ENCODE measurements around the gene SEZ6L2.

Gene SEZ6L2

DNA sequence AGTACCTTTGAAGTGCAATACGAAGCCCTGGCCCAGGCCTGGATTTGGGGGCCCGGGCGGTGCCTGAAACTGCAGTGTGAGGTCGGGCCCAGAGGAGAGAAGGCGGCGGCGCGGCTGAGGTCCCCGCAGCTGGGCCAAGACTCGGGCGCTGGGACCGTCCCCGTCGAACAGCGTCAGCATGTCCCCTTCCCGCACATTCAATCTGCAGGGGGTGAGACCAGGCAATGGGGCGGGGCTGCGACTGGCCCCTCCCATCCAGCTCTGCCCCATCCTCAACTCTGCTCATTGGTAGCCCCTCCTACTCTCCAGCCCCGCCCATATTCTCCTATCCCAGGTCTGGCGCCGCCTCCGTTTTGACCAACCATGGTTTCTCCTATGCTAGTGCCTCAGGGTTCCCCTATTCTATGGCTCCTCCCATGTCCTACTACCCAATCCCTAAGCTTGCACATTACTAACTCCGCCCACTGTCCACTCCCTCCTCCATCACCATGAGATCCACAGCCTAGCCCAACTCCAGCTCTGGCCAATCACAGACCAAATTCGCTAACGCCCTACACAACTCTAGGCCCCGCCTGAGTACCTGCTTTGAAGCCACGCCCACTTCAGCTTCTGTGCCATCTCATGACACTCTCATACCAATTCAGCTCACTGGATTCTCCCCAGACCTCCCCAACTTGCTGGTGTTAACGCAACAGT, 21.9 kb downstream of the SEZ6L2 start (continued):
- TF ChIP-seq, protein P1, sequence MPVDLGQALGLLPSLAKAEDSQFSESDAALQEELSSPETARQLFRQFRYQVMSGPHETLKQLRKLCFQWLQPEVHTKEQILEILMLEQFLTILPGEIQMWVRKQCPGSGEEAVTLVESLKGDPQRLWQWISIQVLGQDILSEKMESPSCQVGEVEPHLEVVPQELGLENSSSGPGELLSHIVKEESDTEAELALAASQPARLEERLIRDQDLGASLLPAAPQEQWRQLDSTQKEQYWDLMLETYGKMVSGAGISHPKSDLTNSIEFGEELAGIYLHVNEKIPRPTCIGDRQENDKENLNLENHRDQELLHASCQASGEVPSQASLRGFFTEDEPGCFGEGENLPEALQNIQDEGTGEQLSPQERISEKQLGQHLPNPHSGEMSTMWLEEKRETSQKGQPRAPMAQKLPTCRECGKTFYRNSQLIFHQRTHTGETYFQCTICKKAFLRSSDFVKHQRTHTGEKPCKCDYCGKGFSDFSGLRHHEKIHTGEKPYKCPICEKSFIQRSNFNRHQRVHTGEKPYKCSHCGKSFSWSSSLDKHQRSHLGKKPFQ (tag by site-specific recombination; IDR thresholded peaks at IDR 0.05) = no peak
- TF ChIP-seq ZNF792 (tag by site-specific recombination; IDR thresholded peaks at IDR 0.05) = no peak
- no peak for TF ChIP-seq ZNF837 (tag by site-specific recombination; IDR thresholded peaks at IDR 0.05)
- TF ChIP-seq, protein P2, sequence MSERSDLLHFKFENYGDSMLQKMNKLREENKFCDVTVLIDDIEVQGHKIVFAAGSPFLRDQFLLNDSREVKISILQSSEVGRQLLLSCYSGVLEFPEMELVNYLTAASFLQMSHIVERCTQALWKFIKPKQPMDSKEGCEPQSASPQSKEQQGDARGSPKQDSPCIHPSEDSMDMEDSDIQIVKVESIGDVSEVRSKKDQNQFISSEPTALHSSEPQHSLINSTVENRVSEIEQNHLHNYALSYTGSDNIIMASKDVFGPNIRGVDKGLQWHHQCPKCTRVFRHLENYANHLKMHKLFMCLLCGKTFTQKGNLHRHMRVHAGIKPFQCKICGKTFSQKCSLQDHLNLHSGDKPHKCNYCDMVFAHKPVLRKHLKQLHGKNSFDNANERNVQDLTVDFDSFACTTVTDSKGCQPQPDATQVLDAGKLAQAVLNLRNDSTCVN (tag by site-specific recombination; optimal IDR thresholded peaks at IDR 0.05) = no peak
- no peak for TF ChIP-seq ZNF324 (tag by site-specific recombination; IDR thresholded peaks at IDR 0.05)
- TF ChIP-seq, protein P3, sequence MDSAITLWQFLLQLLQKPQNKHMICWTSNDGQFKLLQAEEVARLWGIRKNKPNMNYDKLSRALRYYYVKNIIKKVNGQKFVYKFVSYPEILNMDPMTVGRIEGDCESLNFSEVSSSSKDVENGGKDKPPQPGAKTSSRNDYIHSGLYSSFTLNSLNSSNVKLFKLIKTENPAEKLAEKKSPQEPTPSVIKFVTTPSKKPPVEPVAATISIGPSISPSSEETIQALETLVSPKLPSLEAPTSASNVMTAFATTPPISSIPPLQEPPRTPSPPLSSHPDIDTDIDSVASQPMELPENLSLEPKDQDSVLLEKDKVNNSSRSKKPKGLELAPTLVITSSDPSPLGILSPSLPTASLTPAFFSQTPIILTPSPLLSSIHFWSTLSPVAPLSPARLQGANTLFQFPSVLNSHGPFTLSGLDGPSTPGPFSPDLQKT (IDR thresholded peaks at IDR 0.05; ENCODE audit: borderline replicate concordance, low read depth, low read length) = no peak
- TF ChIP-seq ZNF473 (tag by site-specific recombination; IDR thresholded peaks at IDR 0.05) = no peak
- no peak for TF ChIP-seq MZF1 (tag by site-specific recombination; IDR thresholded peaks at IDR 0.05; ENCODE audit: borderline replicate concordance)
- TF ChIP-seq, protein P4, sequence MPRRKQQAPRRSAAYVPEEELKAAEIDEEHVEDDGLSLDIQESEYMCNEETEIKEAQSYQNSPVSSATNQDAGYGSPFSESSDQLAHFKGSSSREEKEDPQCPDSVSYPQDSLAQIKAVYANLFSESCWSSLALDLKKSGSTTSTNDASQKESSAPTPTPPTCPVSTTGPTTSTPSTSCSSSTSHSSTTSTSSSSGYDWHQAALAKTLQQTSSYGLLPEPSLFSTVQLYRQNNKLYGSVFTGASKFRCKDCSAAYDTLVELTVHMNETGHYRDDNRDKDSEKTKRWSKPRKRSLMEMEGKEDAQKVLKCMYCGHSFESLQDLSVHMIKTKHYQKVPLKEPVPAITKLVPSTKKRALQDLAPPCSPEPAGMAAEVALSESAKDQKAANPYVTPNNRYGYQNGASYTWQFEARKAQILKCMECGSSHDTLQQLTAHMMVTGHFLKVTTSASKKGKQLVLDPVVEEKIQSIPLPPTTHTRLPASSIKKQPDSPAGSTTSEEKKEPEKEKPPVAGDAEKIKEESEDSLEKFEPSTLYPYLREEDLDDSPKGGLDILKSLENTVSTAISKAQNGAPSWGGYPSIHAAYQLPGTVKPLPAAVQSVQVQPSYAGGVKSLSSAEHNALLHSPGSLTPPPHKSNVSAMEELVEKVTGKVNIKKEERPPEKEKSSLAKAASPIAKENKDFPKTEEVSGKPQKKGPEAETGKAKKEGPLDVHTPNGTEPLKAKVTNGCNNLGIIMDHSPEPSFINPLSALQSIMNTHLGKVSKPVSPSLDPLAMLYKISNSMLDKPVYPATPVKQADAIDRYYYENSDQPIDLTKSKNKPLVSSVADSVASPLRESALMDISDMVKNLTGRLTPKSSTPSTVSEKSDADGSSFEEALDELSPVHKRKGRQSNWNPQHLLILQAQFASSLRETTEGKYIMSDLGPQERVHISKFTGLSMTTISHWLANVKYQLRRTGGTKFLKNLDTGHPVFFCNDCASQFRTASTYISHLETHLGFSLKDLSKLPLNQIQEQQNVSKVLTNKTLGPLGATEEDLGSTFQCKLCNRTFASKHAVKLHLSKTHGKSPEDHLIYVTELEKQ (tag by site-specific recombination; IDR thresholded peaks at IDR 0.05; ENCODE audit: borderline replicate concordance) = no peak
- TF ChIP-seq SP2 (tag by site-specific recombination; IDR thresholded peaks at IDR 0.05) = peak; percentile 75
- no peak for TF ChIP-seq ZNF544 (tag by site-specific recombination; IDR thresholded peaks at IDR 0.05)
- TF ChIP-seq ZNF621 (tag by site-specific recombination; IDR thresholded peaks at IDR 0.05) = no peak
- no peak for TF ChIP-seq ZNF549 (tag by site-specific recombination; IDR thresholded peaks at IDR 0.05)
- TF ChIP-seq ZNF366 (tag by site-specific recombination; conservative IDR thresholded peaks at IDR 0.05) = no peak
- TF ChIP-seq, protein P5, sequence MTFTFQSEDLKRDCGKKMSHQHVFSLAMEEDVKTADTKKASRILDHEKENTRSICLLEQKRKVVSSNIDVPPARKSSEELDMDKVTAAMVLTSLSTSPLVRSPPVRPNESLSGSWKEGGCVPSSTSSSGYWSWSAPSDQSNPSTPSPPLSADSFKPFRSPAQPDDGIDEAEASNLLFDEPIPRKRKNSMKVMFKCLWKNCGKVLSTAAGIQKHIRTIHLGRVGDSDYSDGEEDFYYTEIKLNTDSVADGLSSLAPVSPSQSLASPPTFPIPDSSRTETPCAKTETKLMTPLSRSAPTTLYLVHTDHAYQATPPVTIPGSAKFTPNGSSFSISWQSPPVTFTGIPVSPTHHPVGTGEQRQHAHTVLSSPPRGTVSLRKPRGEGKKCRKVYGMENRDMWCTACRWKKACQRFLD (tag by site-specific recombination; IDR thresholded peaks at IDR 0.05) = no peak
- no peak for TF ChIP-seq WT1 (tag by site-specific recombination; IDR thresholded peaks at IDR 0.05)
- no peak for TF ChIP-seq ZBTB17 (tag by site-specific recombination; IDR thresholded peaks at IDR 0.05)
- TF ChIP-seq, protein P6, sequence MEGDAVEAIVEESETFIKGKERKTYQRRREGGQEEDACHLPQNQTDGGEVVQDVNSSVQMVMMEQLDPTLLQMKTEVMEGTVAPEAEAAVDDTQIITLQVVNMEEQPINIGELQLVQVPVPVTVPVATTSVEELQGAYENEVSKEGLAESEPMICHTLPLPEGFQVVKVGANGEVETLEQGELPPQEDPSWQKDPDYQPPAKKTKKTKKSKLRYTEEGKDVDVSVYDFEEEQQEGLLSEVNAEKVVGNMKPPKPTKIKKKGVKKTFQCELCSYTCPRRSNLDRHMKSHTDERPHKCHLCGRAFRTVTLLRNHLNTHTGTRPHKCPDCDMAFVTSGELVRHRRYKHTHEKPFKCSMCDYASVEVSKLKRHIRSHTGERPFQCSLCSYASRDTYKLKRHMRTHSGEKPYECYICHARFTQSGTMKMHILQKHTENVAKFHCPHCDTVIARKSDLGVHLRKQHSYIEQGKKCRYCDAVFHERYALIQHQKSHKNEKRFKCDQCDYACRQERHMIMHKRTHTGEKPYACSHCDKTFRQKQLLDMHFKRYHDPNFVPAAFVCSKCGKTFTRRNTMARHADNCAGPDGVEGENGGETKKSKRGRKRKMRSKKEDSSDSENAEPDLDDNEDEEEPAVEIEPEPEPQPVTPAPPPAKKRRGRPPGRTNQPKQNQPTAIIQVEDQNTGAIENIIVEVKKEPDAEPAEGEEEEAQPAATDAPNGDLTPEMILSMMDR (tag by site-specific recombination; IDR thresholded peaks at IDR 0.05) = no peak
- TF ChIP-seq ZNF146 (tag by site-specific recombination; IDR thresholded peaks at IDR 0.05) = no peak
- no peak for TF ChIP-seq OVOL3 (tag by site-specific recombination; IDR thresholded peaks at IDR 0.05)
- TF ChIP-seq ZNF23 (tag by site-specific recombination; IDR thresholded peaks at IDR 0.05; ENCODE audit: borderline replicate concordance) = no peak
